OCI-LY1 (cell line): ENCODE data around the gene HAND2.

Experiments used
- H2AFZ ChIP-seq: fragments of 200-600 bp; sonication (generic), shearing (Covaris generic); 2 replicates; pipeline ENCODE4 v1.6.0; 2014; ENCODE audit warnings: antibody characterized with exemption, mild to moderate bottlenecking, low read length
- H3F3A ChIP-seq: fragments of 200-600 bp; sonication (generic), shearing (Covaris generic); 2 replicates; pipeline ENCODE4 v1.6.0; 2014; ENCODE audit warnings: mild to moderate bottlenecking, antibody characterized with exemption, low read length, moderate library complexity; ENCODE audit not compliant: insufficient read depth
- H3K27ac ChIP-seq: fragments of 200-600 bp; sonication (generic); 2 replicates; pipeline ENCODE4 v1.5.1; 2014; ENCODE audit warnings: low read length, mixed run types, mild to moderate bottlenecking, low read depth; ENCODE audit not compliant: poor library complexity, severe bottlenecking
- H3K27me3 ChIP-seq: fragments of 200-600 bp; sonication (generic); 2 replicates; pipeline ENCODE4 v1.6.0; 2014; ENCODE audit warnings: antibody characterized with exemption, mild to moderate bottlenecking, low read length, moderate library complexity; ENCODE audit not compliant: insufficient read depth
- H3K36me3 ChIP-seq: fragments of 200-600 bp; sonication (generic); 2 replicates; pipeline ENCODE4 v1.6.1; 2014; ENCODE audit warnings: mild to moderate bottlenecking, antibody characterized with exemption, low read length, moderate library complexity, mixed read lengths; ENCODE audit not compliant: insufficient read depth
- H3K4me1 ChIP-seq: fragments of 200-600 bp; sonication (generic); 2 replicates; pipeline ENCODE4 v1.5.1; 2014; ENCODE audit warnings: mild to moderate bottlenecking, low read length, moderate library complexity; ENCODE audit not compliant: insufficient read depth, severe bottlenecking
- H3K4me2 ChIP-seq: fragments of 200-600 bp; sonication (generic), shearing (Covaris generic); 2 replicates; pipeline ENCODE4 v1.6.1; 2014; ENCODE audit warnings: low read length
- H3K4me3 ChIP-seq: fragments of 200-600 bp; sonication (generic); 2 replicates; pipeline ENCODE4 v1.5.1; 2014; ENCODE audit warnings: low read length, low read depth, mild to moderate bottlenecking, mixed read lengths; ENCODE audit not compliant: poor library complexity, severe bottlenecking
- H3K79me2 ChIP-seq: fragments of 200-600 bp; shearing (Covaris generic); 2 replicates; pipeline ENCODE4 v1.6.1; 2016; ENCODE audit warnings: mixed run types, low read length, mixed read lengths; ENCODE audit not compliant: insufficient read depth
- H3K9ac ChIP-seq: fragments of 200-600 bp; sonication (generic), shearing (Covaris generic); 2 replicates; pipeline ENCODE4 v1.6.1; 2014; ENCODE audit warnings: mild to moderate bottlenecking, low read length, mixed read lengths
- H3K9me2 ChIP-seq: fragments of 200-600 bp; sonication (generic), shearing (Covaris generic); 2 replicates; pipeline ENCODE4 v1.6.1; 2014; ENCODE audit warnings: low read depth, mild to moderate bottlenecking, low read length, mixed read lengths
- H3K9me3 ChIP-seq: fragments of 200-600 bp; shearing (Covaris generic); 2 replicates; pipeline ENCODE4 v1.6.1; 2014; ENCODE audit warnings: low read length, mixed read lengths
- H4K20me1 ChIP-seq: fragments of 200-600 bp; sonication (generic), shearing (Covaris generic); 2 replicates; pipeline ENCODE4 v1.6.0; 2016; ENCODE audit warnings: mild to moderate bottlenecking, low read length; ENCODE audit not compliant: insufficient read depth
- EZH2 ChIP-seq: fragments of 200-600 bp; sonication (generic), shearing (Covaris generic); IDR thresholded peaks from 2 replicates; pipeline ENCODE4 v1.8.0; 2017; ENCODE audit warnings: borderline replicate concordance, mixed run types, mild to moderate bottlenecking, antibody characterized with exemption, low read length, moderate library complexity, mixed read lengths
- TF ChIP-seq, protein P1 (sequence below): fragments of 200-600 bp; sonication (generic), shearing (Covaris generic); IDR thresholded peaks from 2 replicates; pipeline ENCODE4 v1.5.1; 2017; ENCODE audit warnings: mild to moderate bottlenecking, antibody characterized with exemption, low read length, moderate library complexity, mixed read lengths

HAND2 gene

DNA sequence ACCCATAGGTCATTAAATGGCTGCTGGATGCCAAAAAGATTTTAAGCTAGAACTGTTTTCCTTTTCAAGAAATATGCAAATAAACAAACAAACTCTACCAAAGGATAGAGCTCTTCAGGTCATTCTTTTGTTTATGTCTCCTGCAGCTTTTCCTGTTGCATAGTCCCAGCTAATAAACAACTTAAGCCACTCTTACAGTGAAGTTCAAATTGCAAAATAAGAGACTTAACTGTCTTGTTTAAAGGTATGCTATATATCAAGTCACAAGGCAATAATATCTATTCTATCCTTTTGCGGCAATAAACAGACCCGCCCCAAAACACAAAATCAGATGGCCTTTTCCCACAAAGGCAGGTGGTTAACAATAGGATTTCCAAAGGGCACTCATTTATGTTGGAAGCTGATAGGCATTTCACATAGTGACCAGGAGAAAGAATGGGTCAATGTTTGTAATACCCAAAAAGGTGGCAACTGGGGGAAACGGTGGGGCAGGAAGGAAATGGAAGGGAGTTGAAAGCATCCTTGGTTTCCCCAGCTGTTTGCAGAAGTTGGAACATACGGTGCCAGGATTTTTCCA, 15.3 kb downstream of the HAND2 start:
- H3K36me3 ChIP-seq: no peaks in the 10 kb centered on the region
- no peaks in the 10 kb centered on the region for H3K4me1 ChIP-seq
- no peak overlapping the region for H3K27ac ChIP-seq
- H3K9me2 ChIP-seq: no peaks in the 10 kb centered on the region
- no peaks in the 10 kb centered on the region for H3K27me3 ChIP-seq
- no peaks in the 10 kb centered on the region for H3K9me3 ChIP-seq
- TF ChIP-seq, protein P1, sequence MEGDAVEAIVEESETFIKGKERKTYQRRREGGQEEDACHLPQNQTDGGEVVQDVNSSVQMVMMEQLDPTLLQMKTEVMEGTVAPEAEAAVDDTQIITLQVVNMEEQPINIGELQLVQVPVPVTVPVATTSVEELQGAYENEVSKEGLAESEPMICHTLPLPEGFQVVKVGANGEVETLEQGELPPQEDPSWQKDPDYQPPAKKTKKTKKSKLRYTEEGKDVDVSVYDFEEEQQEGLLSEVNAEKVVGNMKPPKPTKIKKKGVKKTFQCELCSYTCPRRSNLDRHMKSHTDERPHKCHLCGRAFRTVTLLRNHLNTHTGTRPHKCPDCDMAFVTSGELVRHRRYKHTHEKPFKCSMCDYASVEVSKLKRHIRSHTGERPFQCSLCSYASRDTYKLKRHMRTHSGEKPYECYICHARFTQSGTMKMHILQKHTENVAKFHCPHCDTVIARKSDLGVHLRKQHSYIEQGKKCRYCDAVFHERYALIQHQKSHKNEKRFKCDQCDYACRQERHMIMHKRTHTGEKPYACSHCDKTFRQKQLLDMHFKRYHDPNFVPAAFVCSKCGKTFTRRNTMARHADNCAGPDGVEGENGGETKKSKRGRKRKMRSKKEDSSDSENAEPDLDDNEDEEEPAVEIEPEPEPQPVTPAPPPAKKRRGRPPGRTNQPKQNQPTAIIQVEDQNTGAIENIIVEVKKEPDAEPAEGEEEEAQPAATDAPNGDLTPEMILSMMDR: no peak
- no peak for TF ChIP-seq EZH2
- no peaks in the 10 kb centered on the region for H3K79me2 ChIP-seq
- H4K20me1 ChIP-seq: no peaks in the 10 kb centered on the region
- H3K9ac ChIP-seq: no peak overlapping the region
- no peak overlapping the region for H2AFZ ChIP-seq
- no peak overlapping the region for H3K4me3 ChIP-seq
- H3K4me2 ChIP-seq: no peak overlapping the region
- H3F3A ChIP-seq: no peaks in the 10 kb centered on the region

DNA sequence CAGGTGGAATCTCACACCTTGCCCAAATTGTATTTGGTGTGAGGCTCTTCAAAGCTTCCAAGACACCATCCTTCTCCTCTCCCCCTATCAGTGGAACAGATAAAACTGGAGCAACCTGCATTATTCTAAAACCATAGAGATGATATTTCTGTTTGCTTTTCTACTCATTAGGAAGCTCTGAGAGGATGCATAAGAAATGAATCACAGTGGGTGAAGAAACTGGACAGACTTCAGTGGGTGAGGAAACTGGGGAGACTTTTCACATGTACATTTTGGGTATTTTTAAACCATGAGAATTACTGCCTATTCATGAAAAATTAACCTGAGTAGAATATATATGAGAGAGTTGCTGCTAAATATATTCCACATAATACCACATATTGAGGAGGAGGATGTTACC, 16.4 kb downstream of the HAND2 start:
- no peaks in the 10 kb centered on the region for H3K36me3 ChIP-seq
- H3K4me3 ChIP-seq: no peak overlapping the region
- no peak for TF ChIP-seq EZH2
- TF ChIP-seq, protein P1: no peak
- H2AFZ ChIP-seq: no peak overlapping the region
- no peaks in the 10 kb centered on the region for H3K27me3 ChIP-seq
- no peaks in the 10 kb centered on the region for H3K79me2 ChIP-seq
- H3K9me3 ChIP-seq: no peaks in the 10 kb centered on the region
- H4K20me1 ChIP-seq: no peaks in the 10 kb centered on the region
- H3K4me2 ChIP-seq: no peak overlapping the region
- no peaks in the 10 kb centered on the region for H3K4me1 ChIP-seq
- H3K27ac ChIP-seq: no peak overlapping the region
- no peaks in the 10 kb centered on the region for H3K9me2 ChIP-seq
- H3K9ac ChIP-seq: no peak overlapping the region
- no peaks in the 10 kb centered on the region for H3F3A ChIP-seq

DNA sequence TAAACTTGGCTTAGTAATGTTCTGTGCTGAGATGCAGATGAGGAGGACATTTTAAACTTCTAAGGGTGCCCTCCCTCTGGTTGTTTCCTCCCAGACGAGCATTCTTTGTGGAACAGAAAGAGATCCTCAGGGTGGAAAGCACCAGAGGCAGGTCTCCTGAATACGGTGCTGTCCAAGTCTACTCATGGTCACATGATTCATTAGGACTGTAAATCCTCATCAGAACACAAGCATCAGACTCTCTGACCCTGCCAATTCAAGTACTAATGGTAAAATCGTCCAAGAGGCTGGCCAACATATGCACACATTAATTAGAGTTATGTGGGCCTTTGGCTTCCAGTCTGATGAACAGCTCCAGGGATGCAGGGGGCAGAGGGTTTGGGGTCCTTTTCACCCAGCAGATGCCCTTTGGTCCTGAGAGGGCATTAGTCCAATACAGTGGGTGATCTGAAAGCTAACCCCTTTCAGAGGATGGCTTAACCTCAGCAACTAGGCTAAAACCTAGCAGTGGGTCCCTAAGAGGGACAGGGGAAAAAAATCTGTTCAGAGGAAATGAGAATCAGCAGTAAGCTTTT, 18.2 kb downstream of the HAND2 start:
- Histone ChIP-seq H3K4me2 (no peak overlapping the region), H3K27ac (no peak overlapping the region), H3K4me1 (no peaks in the 10 kb centered on the region), H3K27me3 (no peaks in the 10 kb centered on the region), H3K9ac (no peak overlapping the region), H3K9me3 (no peaks in the 10 kb centered on the region), H4K20me1 (no peaks in the 10 kb centered on the region), H3K9me2 (no peaks in the 10 kb centered on the region), H3K36me3 (no peaks in the 10 kb centered on the region), H3K79me2 (no peaks in the 10 kb centered on the region), H3K4me3 (no peak overlapping the region), H2AFZ (no peak overlapping the region), H3F3A (no peaks in the 10 kb centered on the region)
- TF ChIP-seq, protein P1: no peak
- no peak for TF ChIP-seq EZH2
